GM12865 (cell line): ENCODE results near the gene ENTPD8.

Experiments
- DNase-seq: peaks from one replicate; pipeline ENCODE4 v3.0.0; 2010; ENCODE audit warnings: low read depth
- H3K4me3 ChIP-seq: 2 replicates; pipeline ENCODE4 v1.5.1; 2011; ENCODE audit warnings: mild to moderate bottlenecking, low read depth, low read length, control low read depth
- TF ChIP-seq, protein P1 (sequence below): IDR thresholded peaks from 2 replicates; pipeline ENCODE4 v1.5.1; 2011; ENCODE audit warnings: low read length, control low read depth, low read depth, inconsistent platforms; ENCODE audit not compliant: insufficient read depth; ENCODE audit errors: missing control alignments

ENTPD8 gene

DNA sequence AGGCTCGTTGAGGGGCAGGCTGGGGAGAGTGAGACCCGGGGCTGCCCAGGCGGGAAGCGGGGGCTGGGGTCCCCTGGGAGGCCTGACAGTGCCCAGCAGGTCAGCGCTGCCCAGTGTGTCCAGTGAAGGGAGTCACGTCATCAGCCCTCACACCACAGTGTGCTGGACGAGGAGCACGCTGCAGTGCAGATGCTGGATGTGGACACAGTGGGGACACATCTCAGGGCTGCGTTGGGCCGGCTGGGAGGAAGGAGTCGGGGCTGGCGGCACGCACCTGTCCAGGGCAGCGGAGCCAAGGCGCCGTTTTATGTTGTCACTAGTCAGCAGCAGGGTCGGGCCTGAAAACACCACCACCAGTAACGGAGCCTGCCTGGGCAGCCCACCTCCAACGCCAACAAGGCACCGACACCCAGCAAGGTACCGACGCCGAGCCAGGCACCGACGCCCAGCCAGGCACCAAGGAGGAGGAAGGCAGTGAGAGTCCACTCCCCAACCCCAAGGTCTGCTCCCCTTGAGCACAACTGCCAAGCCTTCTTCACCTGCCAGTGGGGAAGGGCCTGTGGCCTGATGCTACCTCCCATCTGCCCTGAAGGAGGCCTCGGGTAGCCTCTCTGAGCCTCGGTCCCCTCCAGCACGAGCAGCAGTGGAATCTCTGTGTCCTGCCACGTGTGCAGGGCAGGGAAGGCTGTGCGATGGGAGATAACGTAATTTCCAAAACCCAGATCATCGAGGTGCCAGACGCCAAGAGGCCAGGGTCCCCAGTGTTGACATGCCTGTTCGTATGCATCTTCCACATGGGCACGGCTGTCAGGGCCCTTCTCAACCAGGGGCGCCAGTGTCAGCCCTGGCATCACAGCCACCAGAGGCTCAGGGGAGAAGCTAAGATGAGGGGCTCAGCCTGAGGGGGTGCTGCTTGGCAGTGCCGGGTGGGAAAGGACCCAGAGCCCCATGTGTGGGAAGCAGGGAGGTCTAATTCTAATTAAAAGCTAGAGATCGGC is 39.8 kb upstream of the ENTPD8 start:
- no peak overlapping the region for H3K4me3 ChIP-seq
- TF ChIP-seq, protein P1, sequence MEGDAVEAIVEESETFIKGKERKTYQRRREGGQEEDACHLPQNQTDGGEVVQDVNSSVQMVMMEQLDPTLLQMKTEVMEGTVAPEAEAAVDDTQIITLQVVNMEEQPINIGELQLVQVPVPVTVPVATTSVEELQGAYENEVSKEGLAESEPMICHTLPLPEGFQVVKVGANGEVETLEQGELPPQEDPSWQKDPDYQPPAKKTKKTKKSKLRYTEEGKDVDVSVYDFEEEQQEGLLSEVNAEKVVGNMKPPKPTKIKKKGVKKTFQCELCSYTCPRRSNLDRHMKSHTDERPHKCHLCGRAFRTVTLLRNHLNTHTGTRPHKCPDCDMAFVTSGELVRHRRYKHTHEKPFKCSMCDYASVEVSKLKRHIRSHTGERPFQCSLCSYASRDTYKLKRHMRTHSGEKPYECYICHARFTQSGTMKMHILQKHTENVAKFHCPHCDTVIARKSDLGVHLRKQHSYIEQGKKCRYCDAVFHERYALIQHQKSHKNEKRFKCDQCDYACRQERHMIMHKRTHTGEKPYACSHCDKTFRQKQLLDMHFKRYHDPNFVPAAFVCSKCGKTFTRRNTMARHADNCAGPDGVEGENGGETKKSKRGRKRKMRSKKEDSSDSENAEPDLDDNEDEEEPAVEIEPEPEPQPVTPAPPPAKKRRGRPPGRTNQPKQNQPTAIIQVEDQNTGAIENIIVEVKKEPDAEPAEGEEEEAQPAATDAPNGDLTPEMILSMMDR: no peak
- DNase-seq: no peak

DNA sequence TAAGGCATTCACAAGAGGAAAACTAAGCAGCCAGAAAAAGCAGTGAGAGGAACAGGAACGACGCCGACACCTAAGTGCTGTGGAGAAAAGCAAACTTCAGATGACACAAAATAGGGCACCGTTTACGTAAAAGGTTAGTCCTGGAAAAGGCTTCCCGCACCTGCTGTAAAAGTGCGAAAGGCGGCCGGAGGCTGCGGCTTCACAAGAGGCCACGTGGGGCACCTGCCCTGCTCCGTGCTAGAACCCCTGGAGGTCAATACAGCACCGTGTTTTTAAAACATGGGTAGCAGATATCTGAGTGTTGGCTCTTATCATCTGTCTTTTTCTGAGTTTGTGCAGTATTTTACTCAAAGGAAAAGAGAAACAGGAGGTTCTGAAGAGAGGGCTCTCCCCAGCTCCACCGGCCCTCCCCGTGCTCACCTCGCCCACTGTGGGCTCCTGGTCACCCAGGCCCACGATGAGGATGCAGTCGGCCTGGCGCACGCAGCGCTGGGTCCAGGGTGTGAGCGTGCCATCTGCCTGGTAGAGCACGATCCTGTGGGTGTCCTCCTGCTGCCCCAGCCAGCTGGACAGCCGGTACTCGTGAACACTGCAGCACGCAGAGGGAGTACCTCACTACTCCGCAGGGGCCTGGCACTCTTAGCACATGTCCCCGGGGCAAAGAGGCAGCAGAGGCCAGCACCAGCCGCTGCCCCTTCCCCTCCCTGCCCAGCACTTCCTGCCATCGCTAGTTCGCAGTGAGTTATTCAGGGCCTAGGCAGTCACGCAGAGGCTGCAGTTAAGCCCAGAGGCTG is 38.9 kb upstream of the ENTPD8 start:
- no peak for DNase-seq
- TF ChIP-seq, protein P1: no peak
- H3K4me3 ChIP-seq: no peak overlapping the region

DNA sequence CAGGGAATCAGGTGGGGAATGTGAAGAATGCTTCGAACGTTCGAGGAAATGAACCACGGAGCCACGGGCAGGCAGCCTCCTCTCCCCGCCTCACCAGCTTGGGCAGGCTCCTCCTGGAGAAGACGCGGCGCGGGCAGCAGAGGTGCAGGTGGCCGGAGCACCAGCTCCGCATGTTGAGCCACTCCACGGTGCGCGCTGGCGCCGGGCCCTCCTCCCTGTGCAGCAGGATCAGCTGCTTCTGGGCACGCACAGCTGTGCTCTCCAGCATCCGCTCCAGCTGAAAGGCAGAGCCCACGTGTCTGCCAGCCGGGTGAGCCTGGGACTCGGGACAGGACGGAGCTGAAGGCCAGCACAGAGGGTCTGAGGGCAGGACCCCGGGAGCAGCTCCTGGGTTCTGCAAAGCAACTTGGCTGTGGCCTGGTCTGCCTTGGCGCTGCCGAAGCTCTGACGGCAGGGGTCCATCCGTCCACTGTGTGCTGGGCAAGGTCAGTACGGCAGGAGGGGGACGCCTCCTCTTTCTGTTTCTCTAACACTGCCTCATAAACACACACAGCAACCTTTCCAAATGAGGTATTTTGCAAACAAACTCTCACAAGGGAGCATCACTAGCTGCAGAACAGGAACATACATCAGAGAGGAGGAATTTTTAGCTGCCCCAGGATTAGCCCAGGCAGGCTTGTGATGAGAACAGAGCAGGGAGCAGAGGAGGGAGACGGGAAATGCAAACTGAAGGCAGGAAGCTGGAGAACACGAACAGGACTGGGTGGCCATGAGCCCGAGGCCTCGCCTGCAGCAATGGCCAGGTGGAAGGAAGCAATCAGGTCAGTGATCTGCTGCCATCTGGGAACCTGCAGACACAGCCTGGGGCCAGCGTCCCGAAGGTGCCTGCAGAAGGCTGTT is 38.1 kb upstream of the ENTPD8 start:
- H3K4me3 ChIP-seq: no peak overlapping the region
- TF ChIP-seq, protein P1: no peak
- DNase-seq: no peak

DNA sequence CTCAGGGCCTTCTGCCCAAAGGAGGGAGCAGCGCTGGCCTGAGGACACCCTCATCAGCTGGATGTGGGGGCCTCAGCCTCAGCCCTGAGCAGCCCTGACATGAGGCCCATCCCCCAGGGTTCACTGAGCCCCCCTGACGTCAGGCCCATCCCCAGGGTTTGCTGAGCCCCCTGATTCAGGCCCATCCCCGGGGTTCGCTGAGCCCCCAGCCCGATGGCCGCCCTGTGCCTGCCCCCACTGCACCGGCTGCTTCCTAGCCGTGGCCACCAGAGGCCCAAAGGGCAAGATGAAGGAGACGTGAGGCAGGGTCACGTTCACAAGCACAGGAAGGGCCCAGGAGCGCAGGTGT is 37.4 kb upstream of the ENTPD8 start:
- TF ChIP-seq, protein P1: no peak
- H3K4me3 ChIP-seq: no peak overlapping the region
- no peak for DNase-seq

DNA sequence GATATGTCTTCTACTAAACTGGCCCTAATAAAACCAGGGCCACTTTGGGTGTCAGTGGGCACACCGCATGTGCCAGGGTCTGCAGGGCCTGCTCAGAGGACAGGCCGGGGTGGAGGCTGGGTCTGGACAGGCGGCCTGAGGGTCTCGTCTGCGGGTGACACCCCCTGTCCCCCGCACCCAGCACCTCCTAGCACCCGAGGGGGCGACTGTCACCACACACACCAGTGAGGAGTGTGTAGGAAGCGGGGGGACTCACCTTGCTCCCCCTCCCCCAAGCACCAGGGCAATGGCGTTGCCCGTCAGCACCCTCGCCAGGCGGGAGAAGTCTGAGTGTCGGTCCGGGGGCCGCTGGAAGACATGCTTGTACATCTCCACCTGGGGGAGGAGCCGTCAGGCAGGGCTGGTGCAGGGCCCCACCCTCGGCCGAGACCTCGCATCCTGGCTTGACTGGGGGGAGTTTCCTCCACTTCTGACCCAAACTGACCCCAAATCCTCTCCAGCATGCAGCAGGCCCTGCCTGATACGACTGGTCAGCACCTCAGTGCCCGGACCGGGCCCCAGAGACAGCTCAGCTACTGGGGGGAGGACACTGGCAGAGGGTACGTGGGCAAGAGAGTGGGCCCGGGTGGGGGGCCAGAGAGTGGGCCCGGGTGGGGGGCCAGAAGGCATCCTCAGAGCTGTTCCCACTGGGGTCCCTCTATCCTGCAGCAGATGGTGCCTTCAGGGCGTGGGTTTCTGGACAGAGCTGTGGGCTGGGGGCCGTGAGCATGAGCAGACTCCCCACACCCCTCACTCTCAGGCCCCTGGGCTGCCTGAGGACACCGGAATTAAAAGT is 36.8 kb upstream of the ENTPD8 start:
- TF ChIP-seq, protein P1: no peak
- DNase-seq: no peak
- no peak overlapping the region for H3K4me3 ChIP-seq
